Keratinocyte (primary cell): ENCODE measurements around the gene ZSCAN5A.
A peak's percentile ranks its signal among the peaks of the same experiment; 100 is the strongest.

Source experiments
- CTCF ChIP-seq, 3 experiments: IDR thresholded peaks in 1 of 3; conservative IDR thresholded peaks in 1 of 3; optimal IDR thresholded peaks in 1 of 3; 2 replicates in 2 of 3; 3 replicates in 1 of 3; pipeline versions ENCODE3 to v1.5.1; 2011; ENCODE audit warnings: low read length in 3 of 3, mild to moderate bottlenecking in 3 of 3, moderate library complexity in 2 of 3, control low read depth in 1 of 3, inconsistent platforms in 1 of 3; ENCODE audit not compliant: insufficient read depth in 2 of 3; ENCODE audit errors: extremely low read depth in 1 of 3
- EZH2 ChIP-seq: IDR thresholded peaks from one replicate; pipeline ENCODE4 v1.6.1; 2012; ENCODE audit warnings: inconsistent platforms, mild to moderate bottlenecking, low read length, moderate library complexity

- TF ChIP-seq CTCF (optimal IDR thresholded peaks at IDR 0.05 in 1 of 3, IDR thresholded peaks at IDR 0.05 in 1 of 3, conservative IDR thresholded peaks at IDR 0.05 in 1 of 3; ENCODE audit: extremely low read depth in 1 of 3, insufficient read depth in 2 of 3, low read length in 3 of 3) = peak; percentile 2 to 25 (median 14)
- no peak for TF ChIP-seq EZH2
Observed at GRCh38 chr19:56301155-56301554, 13.5 kb downstream of the ZSCAN5A start.
